Naive B cell (primary cell): ENCODE measurements around the gene TACC3. TPM values are rescaled to one million over a fixed set of nuclear protein-coding genes. Genes with fewer than 3 reads are reported as not detected.

Experiments
- ATAC-seq, 2 donors: fragments of 150-1000 bp; cut with Tn5 transposase; 2 replicates each; pipeline ENCODE4 v1.10.0; 2021; ENCODE audit warnings: low read depth in 2 of 2, mild to moderate bottlenecking in 2 of 2, moderate library complexity in 2 of 2
- DNase-seq: peaks from one replicate; pipeline ENCODE4 v3.0.0; 2022
- H3K27ac Mint-ChIP-seq, 6 donors: one replicate each; pipeline ENCODE4 v1.8.0; 2020 to 2022; ENCODE audit warnings: mild to moderate bottlenecking in 6 of 6, mixed read lengths in 6 of 6, moderate library complexity in 5 of 6, inconsistent platforms in 2 of 6
- H3K27me3 Mint-ChIP-seq, 3 donors: one replicate each; pipeline ENCODE4 v1.8.0; 2021 to 2022; ENCODE audit warnings: mixed read lengths in 3 of 3, mild to moderate bottlenecking in 1 of 3
- H3K36me3 Mint-ChIP-seq, 2 donors: one replicate each; pipeline ENCODE4 v1.8.0; 2020 to 2022; ENCODE audit warnings: mixed read lengths in 2 of 2, inconsistent platforms in 1 of 2, mild to moderate bottlenecking in 1 of 2
- H3K4me1 Mint-ChIP-seq, 3 donors: one replicate each; pipeline ENCODE4 v1.8.0; 2020 to 2022; ENCODE audit warnings: mixed read lengths in 3 of 3, inconsistent platforms in 1 of 3, mild to moderate bottlenecking in 1 of 3, moderate library complexity in 1 of 3
- H3K4me3 Mint-ChIP-seq, 8 donors: one replicate each; pipeline ENCODE4 v1.8.0; 2020 to 2022; ENCODE audit warnings: mild to moderate bottlenecking in 8 of 8, mixed read lengths in 8 of 8, moderate library complexity in 8 of 8, inconsistent platforms in 2 of 8
- H3K9me3 Mint-ChIP-seq, 7 donors: one replicate each; pipeline ENCODE4 v1.8.0; 2020 to 2022; ENCODE audit warnings: mixed read lengths in 7 of 7, mild to moderate bottlenecking in 5 of 7, inconsistent platforms in 2 of 7, moderate library complexity in 1 of 7
- polyA plus RNA-seq, 6 donors: library from polyadenylated mRNA; unstranded; fragments of 300-500 nt; fragmentation: Illumina TruSeq; gene quantifications; one replicate each; pipeline ENCODE4 v1.2.3, GENCODE V29; 2021; ENCODE audit warnings: low read depth in 6 of 6

The TACC3 gene
- polyA plus RNA-seq, 6 donors from 2014 or later: 15.0 to 21.0 (median 17.2) TPM

DNA sequence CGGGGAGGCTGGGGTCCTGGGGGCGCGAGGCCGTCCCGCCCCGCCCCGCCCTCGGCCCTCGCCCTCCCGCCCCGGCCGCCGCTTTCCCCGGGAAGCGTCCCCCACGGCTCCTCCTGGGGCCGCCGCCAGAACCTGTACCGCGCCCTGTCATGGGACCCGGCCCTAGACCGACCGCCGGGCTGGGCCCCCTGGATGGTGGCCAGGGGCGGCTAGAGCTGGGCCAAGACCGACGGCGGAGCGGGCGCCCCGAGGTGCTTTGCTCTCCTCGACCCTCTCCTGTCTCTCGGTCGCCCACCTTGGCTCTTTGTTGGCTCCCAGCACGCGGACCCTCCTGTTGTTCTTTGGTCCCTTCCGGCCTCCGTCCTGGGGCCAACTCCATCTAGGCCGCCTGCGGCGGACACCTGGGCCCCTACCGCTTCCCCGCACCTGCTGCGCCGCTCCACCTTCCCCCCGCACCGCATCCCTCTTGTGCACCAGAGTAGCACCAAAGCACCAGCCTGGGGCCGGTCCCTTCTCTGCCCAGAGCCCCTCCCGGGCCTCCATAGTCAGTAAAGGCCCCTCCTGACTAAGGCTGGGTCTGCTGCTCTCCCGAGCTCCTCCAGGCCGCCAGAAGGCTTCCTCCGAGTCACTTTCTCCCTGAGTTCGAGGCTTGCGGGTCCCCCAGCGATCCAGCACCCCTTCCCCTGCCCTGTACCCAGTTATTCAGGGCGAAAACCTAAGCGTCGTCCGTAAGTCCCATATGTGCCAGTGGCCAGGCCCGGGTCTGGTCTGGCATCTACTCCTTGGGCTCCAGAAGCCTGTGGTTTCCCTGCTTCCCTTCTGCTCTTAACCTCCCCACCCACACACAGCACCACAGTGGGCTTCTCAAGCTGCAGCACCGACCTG is 587 bp downstream of the TACC3 start:
- ATAC-seq: no peak
- DNase-seq: no peak
- Mint-ChIP-seq H3K9me3 (no peaks in the 10 kb centered on the region), H3K36me3 (no peaks in the 10 kb centered on the region), H3K4me3 (peak overlapping the region; percentile 82 to 95 (median 89)), H3K27ac (peak overlapping the region; percentile 99 to 100 (median 100)), H3K4me1 (peaks cover 37 to 61% (median 48%) of the 10 kb centered on the region in 3 donors), H3K27me3 (no peaks in the 10 kb centered on the region)

DNA sequence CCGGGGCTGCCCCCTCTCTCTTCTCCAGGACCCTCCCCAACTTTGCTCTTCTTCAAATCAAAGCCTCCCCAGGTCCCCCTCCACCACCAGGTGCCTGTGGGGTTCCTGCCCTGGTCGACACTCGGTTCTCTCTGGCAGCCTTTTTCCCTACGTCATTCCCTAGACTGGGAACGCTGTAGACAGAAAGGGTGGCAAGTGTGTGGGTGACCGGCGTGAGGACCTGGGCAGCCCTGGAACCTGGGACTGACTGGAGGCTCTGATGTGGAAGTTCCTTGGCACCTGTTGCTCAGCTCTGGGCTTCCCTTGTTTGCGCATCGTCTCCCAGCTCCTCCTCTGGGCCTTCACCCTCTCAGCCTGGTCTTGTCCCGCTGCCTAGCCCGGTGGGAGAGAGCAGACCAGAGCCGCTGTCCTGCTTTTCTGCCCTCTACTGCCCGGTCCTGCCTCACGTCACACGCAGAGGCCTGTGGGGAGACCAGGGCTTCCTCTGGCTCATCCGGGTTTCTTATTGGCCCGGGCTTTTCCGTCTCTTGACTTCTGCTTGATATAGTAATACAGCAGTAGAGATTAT is 1.3 kb downstream of the TACC3 start:
- no peaks in the 10 kb centered on the region for H3K9me3 Mint-ChIP-seq
- H3K4me1 Mint-ChIP-seq: peaks cover 37 to 64% (median 48%) of the 10 kb centered on the region in 3 donors
- ATAC-seq: no peak
- H3K36me3 Mint-ChIP-seq: no peaks in the 10 kb centered on the region
- peak overlapping the region; percentile 99 to 100 (median 100) for H3K27ac Mint-ChIP-seq
- no peaks in the 10 kb centered on the region for H3K27me3 Mint-ChIP-seq
- no peak for DNase-seq
- peak overlapping the region; percentile 82 to 95 (median 89) for H3K4me3 Mint-ChIP-seq

DNA sequence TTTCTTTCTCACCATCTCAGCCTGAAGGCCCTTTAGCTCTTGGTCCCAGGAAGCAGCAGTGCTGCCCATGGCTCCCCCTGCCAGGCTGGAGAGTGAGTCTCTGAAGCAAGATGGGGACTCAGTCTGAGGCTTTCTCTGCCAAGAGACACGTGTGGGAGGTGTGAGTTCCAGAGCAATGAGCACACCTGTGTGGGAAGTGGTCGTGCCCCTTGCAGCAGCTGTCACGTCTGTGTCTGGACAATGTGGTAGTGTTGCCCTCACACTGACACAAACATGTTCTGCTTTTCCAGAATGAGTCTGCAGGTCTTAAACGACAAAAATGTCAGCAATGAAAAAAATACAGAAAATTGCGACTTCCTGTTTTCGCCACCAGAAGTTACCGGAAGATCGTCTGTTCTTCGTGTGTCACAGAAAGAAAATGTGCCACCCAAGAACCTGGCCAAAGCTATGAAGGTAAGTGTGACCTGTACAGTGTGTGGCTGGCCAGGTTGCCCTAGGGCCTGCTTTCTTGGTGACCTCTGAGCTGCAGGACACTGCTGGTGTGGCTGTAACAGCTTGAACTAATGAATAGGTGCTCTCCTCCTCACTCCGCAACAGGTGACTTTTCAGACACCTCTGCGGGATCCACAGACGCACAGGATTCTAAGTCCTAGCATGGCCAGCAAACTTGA is 1.9 kb downstream of the TACC3 start:
- ATAC-seq: peak; percentile 63 to 69
- no peaks in the 10 kb centered on the region for H3K36me3 Mint-ChIP-seq
- DNase-seq: peak; percentile 88
- peak overlapping the region; percentile 82 to 95 (median 89) for H3K4me3 Mint-ChIP-seq
- H3K4me1 Mint-ChIP-seq: peaks cover 39 to 64% (median 44%) of the 10 kb centered on the region in 3 donors
- no peaks in the 10 kb centered on the region for H3K9me3 Mint-ChIP-seq
- no peaks in the 10 kb centered on the region for H3K27me3 Mint-ChIP-seq
- H3K27ac Mint-ChIP-seq: peak overlapping the region; percentile 99 to 100 (median 100)

DNA sequence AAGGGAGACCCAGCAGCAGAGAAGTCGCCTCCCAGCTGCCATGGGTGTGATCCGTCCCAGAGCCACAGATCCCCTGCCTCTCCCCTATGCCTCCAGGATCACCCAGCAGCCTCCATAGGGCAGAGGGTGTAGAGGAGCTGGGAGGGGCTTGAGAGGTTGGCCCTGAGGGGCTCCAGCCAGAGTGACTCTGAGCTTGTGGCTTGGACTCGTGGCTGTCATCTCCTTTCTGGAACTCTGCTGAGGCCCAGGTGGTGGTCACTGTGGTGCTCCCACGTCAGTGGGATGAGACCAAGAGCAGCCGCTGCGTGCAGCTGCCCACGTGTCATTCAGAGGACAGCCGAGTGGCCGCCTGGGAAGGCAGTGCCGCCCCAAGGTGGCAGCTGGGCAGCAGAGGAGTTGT is 4.2 kb downstream of the TACC3 start:
- H3K27me3 Mint-ChIP-seq: no peaks in the 10 kb centered on the region
- H3K4me3 Mint-ChIP-seq: peak overlapping the region in 3 of 8 donors; percentile 29 to 89 (median 72)
- H3K9me3 Mint-ChIP-seq: no peaks in the 10 kb centered on the region
- ATAC-seq (no peak), DNase-seq (no peak)
- peaks cover 33 to 60% (median 34%) of the 10 kb centered on the region in 3 donors for H3K4me1 Mint-ChIP-seq
- H3K36me3 Mint-ChIP-seq: no peaks in the 10 kb centered on the region
- H3K27ac Mint-ChIP-seq: peak overlapping the region in 3 of 6 donors; percentile 49 to 100 (median 89)

DNA sequence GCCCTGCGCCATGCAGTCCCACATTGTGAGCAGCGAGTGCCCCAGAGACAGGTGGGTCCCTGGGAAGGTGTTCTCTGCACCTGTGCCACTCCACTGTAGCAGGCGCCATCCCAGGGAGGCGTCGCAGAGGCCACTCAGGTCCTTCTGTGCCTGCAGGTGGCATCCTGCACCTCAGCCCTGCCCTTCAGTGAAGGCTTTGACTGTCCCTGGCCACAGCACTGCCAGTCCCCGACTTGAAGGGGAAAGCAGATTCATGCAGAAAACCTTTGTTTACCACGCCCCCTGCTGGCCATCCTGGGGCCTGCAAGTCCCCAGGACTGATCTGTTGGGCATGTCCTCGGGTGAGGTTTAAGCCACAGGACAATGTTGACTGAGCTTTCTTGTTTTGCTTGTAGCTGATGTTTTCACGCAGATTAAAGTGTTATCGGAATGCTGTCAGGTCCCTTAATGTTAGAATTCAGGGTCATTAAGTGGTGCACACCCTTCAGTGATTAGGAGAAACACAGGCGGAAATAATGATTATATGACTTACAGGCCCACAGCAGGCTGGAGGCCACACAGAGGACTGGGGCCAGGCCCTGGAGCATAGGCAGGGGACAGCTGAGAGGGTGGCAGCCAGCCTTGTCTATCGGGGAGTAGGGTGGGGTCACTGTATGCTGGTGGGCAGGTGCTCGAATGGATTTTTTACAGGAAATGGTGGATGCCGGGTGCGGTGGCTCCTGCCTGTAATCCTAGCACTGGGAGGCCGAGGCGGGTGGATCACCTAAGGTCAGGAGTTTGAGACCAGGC is 5.0 kb downstream of the TACC3 start:
- peak overlapping the region; percentile 64 to 89 (median 83) for H3K27ac Mint-ChIP-seq
- DNase-seq: peak; percentile 83
- H3K9me3 Mint-ChIP-seq: no peaks in the 10 kb centered on the region
- peaks cover 32 to 60% (median 34%) of the 10 kb centered on the region in 3 donors for H3K4me1 Mint-ChIP-seq
- H3K4me3 Mint-ChIP-seq: peak overlapping the region in 5 of 8 donors; percentile 20 to 59 (median 41)
- peak in 1 of 2 donors; percentile 17 for ATAC-seq
- no peaks in the 10 kb centered on the region for H3K27me3 Mint-ChIP-seq
- no peaks in the 10 kb centered on the region for H3K36me3 Mint-ChIP-seq

DNA sequence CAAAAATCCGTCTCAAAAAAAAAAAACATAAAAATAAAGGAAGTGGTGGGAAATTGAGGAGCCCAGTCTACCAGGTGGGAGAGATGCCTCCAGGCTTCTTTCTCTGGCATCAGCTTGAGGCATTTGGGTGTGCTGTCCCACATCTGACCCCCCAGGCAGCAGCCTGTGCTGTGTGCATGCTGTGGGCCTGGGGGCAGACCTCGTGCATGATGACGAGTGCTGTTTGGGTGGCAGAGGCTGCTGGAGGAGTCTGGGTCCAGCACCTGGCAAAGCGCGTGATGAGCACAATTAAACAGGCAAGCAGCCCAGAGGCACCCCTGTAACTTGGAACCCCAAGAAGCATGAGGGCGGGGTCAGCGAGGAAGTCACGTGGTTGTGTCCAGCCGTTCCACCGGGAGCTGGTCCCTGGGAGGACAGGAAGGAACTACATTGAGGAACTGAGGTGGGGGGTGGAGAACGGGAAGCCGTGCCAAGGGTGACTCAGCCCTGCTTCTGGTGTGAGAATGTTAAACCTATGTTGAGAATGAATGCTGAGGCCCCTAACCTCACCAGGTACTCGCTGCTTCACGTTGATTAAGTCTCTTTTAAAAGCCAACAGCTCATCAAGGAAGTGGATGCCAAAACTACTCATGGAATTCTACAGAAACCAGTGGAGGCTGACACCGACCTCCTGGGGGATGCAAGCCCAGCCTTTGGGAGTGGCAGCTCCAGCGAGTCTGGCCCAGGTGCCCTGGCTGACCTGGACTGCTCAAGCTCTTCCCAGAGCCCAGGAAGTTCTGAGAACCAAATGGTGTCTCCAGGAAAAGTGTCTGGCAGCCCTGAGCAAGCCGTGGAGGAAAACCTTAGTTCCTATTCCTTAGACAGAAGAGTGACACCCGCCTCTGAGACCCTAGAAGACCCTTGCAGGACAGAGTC is 6.1 kb downstream of the TACC3 start:
- ATAC-seq: no peak
- no peaks in the 10 kb centered on the region for H3K27me3 Mint-ChIP-seq
- H3K9me3 Mint-ChIP-seq: no peaks in the 10 kb centered on the region
- peaks cover 26 to 54% (median 27%) of the 10 kb centered on the region in 3 donors for H3K4me1 Mint-ChIP-seq
- H3K36me3 Mint-ChIP-seq: no peaks in the 10 kb centered on the region
- no peak overlapping the region for H3K4me3 Mint-ChIP-seq
- no peak for DNase-seq
- H3K27ac Mint-ChIP-seq: peak overlapping the region in 1 of 6 donors; percentile 88

DNA sequence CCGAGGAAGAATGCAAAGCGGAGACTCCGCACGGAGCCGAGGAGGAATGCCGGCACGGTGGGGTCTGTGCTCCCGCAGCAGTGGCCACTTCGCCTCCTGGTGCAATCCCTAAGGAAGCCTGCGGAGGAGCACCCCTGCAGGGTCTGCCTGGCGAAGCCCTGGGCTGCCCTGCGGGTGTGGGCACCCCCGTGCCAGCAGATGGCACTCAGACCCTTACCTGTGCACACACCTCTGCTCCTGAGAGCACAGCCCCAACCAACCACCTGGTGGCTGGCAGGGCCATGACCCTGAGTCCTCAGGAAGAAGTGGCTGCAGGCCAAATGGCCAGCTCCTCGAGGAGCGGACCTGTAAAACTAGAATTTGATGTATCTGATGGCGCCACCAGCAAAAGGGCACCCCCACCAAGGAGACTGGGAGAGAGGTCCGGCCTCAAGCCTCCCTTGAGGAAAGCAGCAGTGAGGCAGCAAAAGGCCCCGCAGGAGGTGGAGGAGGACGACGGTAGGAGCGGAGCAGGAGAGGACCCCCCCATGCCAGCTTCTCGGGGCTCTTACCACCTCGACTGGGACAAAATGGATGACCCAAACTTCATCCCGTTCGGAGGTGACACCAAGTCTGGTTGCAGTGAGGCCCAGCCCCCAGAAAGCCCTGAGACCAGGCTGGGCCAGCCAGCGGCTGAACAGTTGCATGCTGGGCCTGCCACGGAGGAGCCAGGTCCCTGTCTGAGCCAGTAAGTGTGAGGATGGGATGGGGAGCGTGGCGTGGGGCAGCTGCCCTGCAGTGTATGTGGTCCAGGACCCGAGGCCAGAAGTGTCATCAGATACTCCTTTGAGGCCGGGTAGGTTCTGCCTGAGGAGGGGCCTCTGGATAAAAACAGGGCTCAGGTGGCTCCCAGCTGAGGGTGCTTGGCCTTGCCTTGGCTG is 7.0 kb downstream of the TACC3 start:
- Mint-ChIP-seq H3K36me3 (peaks cover 0 to 6% of the 10 kb centered on the region in 2 donors), H3K27ac (peak overlapping the region in 1 of 6 donors; percentile 67), H3K4me3 (no peak overlapping the region)

DNA sequence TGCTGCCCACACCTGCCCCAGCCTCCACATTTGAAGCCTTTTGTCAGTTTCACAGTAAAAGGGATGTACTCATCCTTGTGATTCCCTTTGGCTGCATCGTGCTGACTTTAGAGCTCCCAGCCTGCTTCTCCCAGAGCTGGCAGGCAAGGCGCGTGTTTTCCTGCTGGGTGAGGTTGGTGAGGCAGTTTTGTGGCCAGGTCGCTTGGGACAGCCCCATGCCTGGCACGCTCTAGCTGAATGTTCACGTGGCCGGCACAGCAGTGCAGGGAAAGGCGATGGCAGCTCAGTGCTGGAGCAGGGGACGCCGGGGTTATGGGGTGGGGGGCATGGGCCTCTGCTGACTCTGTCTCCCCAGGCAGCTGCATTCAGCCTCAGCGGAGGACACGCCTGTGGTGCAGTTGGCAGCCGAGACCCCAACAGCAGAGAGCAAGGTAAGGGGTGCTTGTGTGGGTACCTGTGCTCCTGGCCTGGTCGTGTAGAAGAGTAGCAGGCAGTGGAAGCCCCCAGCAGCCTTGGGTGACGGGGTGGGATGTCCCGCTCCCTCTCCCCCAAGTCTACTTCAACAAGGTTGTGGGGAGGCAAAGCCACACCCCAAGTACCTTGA is 9.3 kb downstream of the TACC3 start:
- no peak for ATAC-seq
- Mint-ChIP-seq H3K36me3 (peaks cover 0 to 6% of the 10 kb centered on the region in 2 donors), H3K4me1 (peaks cover 8 to 26% (median 14%) of the 10 kb centered on the region in 3 donors), H3K9me3 (no peaks in the 10 kb centered on the region), H3K27ac (peak overlapping the region in 1 of 6 donors; percentile 15), H3K27me3 (no peaks in the 10 kb centered on the region), H3K4me3 (no peak overlapping the region)
- DNase-seq: no peak

More for the DNA sequence above, 7.0 kb downstream of the TACC3 start:
- no peaks in the 10 kb centered on the region for H3K27me3 Mint-ChIP-seq
- ATAC-seq (no peak), DNase-seq (no peak)
- H3K9me3 Mint-ChIP-seq: no peaks in the 10 kb centered on the region
- H3K4me1 Mint-ChIP-seq: peaks cover 16 to 44% (median 18%) of the 10 kb centered on the region in 3 donors

DNA sequence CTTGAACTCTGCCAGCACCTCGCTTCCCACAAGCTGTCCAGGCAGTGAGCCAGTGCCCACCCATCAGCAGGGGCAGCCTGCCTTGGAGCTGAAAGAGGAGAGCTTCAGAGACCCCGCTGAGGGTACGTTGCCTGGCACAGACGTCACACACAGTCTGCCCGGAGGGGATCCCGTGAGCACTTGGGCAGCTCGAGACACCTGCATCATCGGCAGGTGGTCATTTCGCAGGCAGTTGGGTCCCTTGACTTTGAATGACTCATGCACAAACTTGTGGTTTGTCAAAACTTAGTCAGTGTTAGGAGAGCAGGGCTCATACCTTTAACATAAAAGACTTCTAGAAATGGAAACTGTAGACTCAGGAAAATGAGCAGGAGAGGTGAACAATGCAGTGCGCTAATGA is 9.9 kb downstream of the TACC3 start:
- Mint-ChIP-seq H3K36me3 (peaks cover 0 to 6% of the 10 kb centered on the region in 2 donors), H3K27ac (peak overlapping the region in 1 of 6 donors; percentile 15), H3K9me3 (no peaks in the 10 kb centered on the region), H3K27me3 (no peaks in the 10 kb centered on the region), H3K4me1 (peaks cover 7 to 23% (median 13%) of the 10 kb centered on the region in 3 donors), H3K4me3 (no peak overlapping the region)
- ATAC-seq (no peak), DNase-seq (no peak)

DNA sequence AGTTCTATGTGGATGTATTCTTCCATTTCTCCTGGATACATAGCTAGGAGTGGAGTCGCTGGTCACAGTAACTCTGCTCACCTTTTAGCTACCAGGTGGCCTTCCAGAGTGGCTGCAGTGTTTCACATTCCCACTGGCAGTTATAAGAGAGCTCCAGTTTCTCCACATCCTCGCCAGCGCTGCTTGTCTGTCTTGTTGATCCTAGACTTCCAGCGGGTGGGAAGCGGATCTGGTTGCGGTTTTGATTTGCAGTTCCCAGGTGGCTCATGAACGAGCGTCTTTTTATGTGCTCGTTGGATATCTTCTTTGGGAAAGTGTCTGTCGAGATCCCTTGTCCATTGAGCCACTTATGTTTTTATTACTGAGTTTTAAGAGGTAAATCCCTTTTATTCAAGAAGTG is 11.6 kb downstream of the TACC3 start:
- peaks cover 0 to 13% (median 5%) of the 10 kb centered on the region in 3 donors for H3K4me1 Mint-ChIP-seq

DNA sequence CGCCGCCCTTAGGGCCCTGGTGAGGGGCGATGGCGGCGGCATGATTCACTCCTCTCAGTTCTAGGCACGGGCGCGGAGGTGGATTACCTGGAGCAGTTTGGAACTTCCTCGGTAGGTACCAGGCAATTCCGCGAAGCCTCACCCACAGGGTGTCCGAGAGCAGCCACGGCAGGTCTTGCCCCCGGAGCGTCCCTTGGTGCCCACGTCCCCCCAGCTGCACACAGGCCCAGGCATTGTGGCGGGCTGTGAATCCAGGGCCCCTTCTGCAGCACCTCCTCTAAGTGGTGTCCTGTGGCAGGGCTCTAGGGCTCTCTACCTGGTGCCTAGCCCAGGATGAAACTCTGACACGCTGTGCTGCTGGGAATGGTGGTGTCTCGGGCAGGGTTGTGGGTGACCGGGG is 13.9 kb downstream of the TACC3 start:
- peaks cover 14 to 15% of the 10 kb centered on the region in 2 donors for H3K36me3 Mint-ChIP-seq
- peaks cover 4 to 13% (median 7%) of the 10 kb centered on the region in 7 donors for H3K9me3 Mint-ChIP-seq
- DNase-seq (no peak), ATAC-seq (no peak)
- H3K4me3 Mint-ChIP-seq: no peak overlapping the region
- peaks cover 0 to 4% (median 0%) of the 10 kb centered on the region in 3 donors for H3K4me1 Mint-ChIP-seq
- no peaks in the 10 kb centered on the region for H3K27me3 Mint-ChIP-seq
- peak overlapping the region in 1 of 6 donors; percentile 36 for H3K27ac Mint-ChIP-seq

More for the DNA sequence above, 11.6 kb downstream of the TACC3 start:
- ATAC-seq (no peak), DNase-seq (no peak)
- Mint-ChIP-seq H3K36me3 (peaks cover 3 to 6% of the 10 kb centered on the region in 2 donors), H3K9me3 (peaks cover 0 to 3% (median 0%) of the 10 kb centered on the region in 7 donors), H3K27ac (no peak overlapping the region), H3K27me3 (no peaks in the 10 kb centered on the region), H3K4me3 (no peak overlapping the region)
